ENCODE measurements around the gene GPR45.

The GPR45 gene

DNA sequence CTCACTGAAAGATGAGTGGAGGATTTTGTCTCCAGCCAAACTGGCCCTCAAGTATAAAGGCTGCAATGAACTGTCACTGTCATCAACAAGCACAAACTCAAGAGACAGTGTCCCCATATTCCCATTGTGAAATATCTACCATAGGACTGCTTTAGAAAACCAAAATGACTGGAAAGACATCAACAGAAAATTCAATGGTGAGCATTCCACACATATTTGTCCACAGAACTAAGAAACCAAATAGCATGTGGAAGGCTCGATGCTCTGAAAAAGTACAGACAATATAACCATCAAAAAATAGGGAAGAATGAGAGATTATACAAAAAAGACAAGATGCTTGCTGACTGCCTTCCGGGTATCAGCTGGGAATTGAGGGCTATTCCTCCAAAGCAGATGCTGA lies 50.4 kb downstream of the GPR45 start:
- FAIRE-seq (no peak), DNase-seq (ENCODE audit: extremely low spot score, insufficient read length, low read depth) (no peak)
